WTC11 (cell line): ENCODE measurements around the gene ANKRD30B. TPM values are rescaled to one million over a fixed set of nuclear protein-coding genes. Genes with fewer than 3 reads are reported as not detected.

Source experiments
- ATAC-seq: fragments of 200-7000 bp; cut with Tn5 transposase; 2 replicates; pipeline ENCODE4 v1.10.0; 2021; ENCODE audit warnings: mild to moderate bottlenecking, moderate library complexity
- CTCF ChIA-PET: fragments of 300-600 bp; sonication (Branson Sonifier 250); formaldehyde crosslinking; loops from one replicate; lab custom pipeline; 2021; ENCODE audit warnings: antibody characterized with exemption; lab: Charles Lee
- POLR2A ChIA-PET: fragments of 350-600 bp; sonication (Branson Sonifier 250); formaldehyde crosslinking; loops from one replicate; lab custom pipeline; 2021; ENCODE audit warnings: antibody characterized with exemption; lab: Charles Lee
- DNase-seq: peaks from one replicate; pipeline ENCODE4 v3.0.0; 2021; ENCODE audit warnings: low spot score
- H3K27ac Mint-ChIP-seq: 2 replicates; pipeline ENCODE4 v1.8.0; 2021; ENCODE audit warnings: mixed read lengths
- H3K27me3 Mint-ChIP-seq: 2 replicates; pipeline ENCODE4 v1.8.0; 2021; ENCODE audit warnings: low read depth, mild to moderate bottlenecking, moderate library complexity, mixed read lengths
- H3K36me3 Mint-ChIP-seq: 2 replicates; pipeline ENCODE4 v1.8.0; 2021; ENCODE audit warnings: mixed read lengths
- H3K4me1 Mint-ChIP-seq: 2 replicates; pipeline ENCODE4 v1.8.0; 2022; ENCODE audit warnings: mixed read lengths
- H3K4me3 Mint-ChIP-seq: 2 replicates; pipeline ENCODE4 v1.8.0; 2021; ENCODE audit warnings: mild to moderate bottlenecking, moderate library complexity, mixed read lengths
- H3K9me3 Mint-ChIP-seq: 2 replicates; pipeline ENCODE4 v1.8.0; 2021; ENCODE audit warnings: mixed read lengths
- ELF4 ChIP-seq: sonication (generic); formaldehyde crosslinking; IDR thresholded peaks from 2 replicates; pipeline ENCODE4 v1.8.1; 2022; ENCODE audit warnings: low read depth, mild to moderate bottlenecking, moderate library complexity, missing genetic modification reagents
- FOXP1 ChIP-seq: sonication (generic); formaldehyde crosslinking; IDR thresholded peaks from 2 replicates; pipeline ENCODE4 v1.8.0; 2022; ENCODE audit warnings: missing genetic modification reagents, mild to moderate bottlenecking, moderate library complexity, borderline replicate concordance
- GABPB1 ChIP-seq: sonication (generic); formaldehyde crosslinking; IDR thresholded peaks from 2 replicates; pipeline ENCODE4 v1.8.1; 2023; ENCODE audit warnings: mild to moderate bottlenecking, missing genetic modification reagents
- JAZF1 ChIP-seq: fragments of 250-450 bp; sonication (Bioruptor Pico); IDR thresholded peaks from 2 replicates; pipeline ENCODE4 v1.9.0; 2021; ENCODE audit warnings: moderate library complexity, mild to moderate bottlenecking, inconsistent platforms
- MXD4 ChIP-seq: fragments of 250-450 bp; sonication (Bioruptor Pico); IDR thresholded peaks from 2 replicates; pipeline ENCODE4 v1.8.0; 2021; ENCODE audit warnings: mild to moderate bottlenecking, moderate library complexity, borderline replicate concordance
- NR2C2 ChIP-seq: sonication (generic); formaldehyde crosslinking; IDR thresholded peaks from 2 replicates; pipeline ENCODE4 v1.8.0; 2022; ENCODE audit warnings: mild to moderate bottlenecking, missing genetic modification reagents
- NR3C1 ChIP-seq: sonication (generic); formaldehyde crosslinking; conservative IDR thresholded peaks from 2 replicates; pipeline ENCODE4 v1.8.1; 2023; ENCODE audit warnings: low read depth, mild to moderate bottlenecking, missing genetic modification reagents
- RORB ChIP-seq: fragments of 250-450 bp; sonication (Bioruptor Pico); IDR thresholded peaks from 2 replicates; pipeline ENCODE4 v1.9.0; 2021; ENCODE audit warnings: mild to moderate bottlenecking
- ZNF219 ChIP-seq: sonication (generic); formaldehyde crosslinking; IDR thresholded peaks from 2 replicates; pipeline ENCODE4 v1.8.0; 2023; ENCODE audit warnings: missing genetic modification reagents, mild to moderate bottlenecking, borderline replicate concordance
- ZNF232 ChIP-seq: sonication (generic); formaldehyde crosslinking; IDR thresholded peaks from 2 replicates; pipeline ENCODE4 v1.8.0; 2022; ENCODE audit warnings: mild to moderate bottlenecking, missing genetic modification reagents
- ZNF396 ChIP-seq: fragments of 250-450 bp; sonication (Bioruptor Pico); IDR thresholded peaks from 2 replicates; pipeline ENCODE4 v1.8.0; 2021; ENCODE audit warnings: mild to moderate bottlenecking, moderate library complexity, borderline replicate concordance
- ZNF671 ChIP-seq: fragments of 250-450 bp; sonication (Bioruptor Pico); IDR thresholded peaks from 2 replicates; pipeline ENCODE4 v1.8.0; 2021; ENCODE audit warnings: mild to moderate bottlenecking
- total RNA-seq: library from RNA; stranded (reverse); gene quantifications from 3 replicates; pipeline ENCODE4 v1.2.3, GENCODE V29; 2021
- TF ChIP-seq, protein P1 (sequence below): sonication (generic); formaldehyde crosslinking; IDR thresholded peaks from 2 replicates; pipeline ENCODE4 v1.8.1; 2023; ENCODE audit warnings: mild to moderate bottlenecking, missing genetic modification reagents
- TF ChIP-seq, protein P2 (sequence below): fragments of 250-450 bp; sonication (Bioruptor Pico); IDR thresholded peaks from 2 replicates; pipeline ENCODE4 v1.9.0; 2021; ENCODE audit warnings: mild to moderate bottlenecking, borderline replicate concordance
- TF ChIP-seq, protein P3 (sequence below): sonication (generic); formaldehyde crosslinking; IDR thresholded peaks from 2 replicates; pipeline ENCODE4 v1.8.1; 2022; ENCODE audit warnings: low read depth, missing genetic modification reagents, borderline replicate concordance
- TF ChIP-seq, protein P4 (sequence below): sonication (generic); formaldehyde crosslinking; IDR thresholded peaks from 2 replicates; pipeline ENCODE4 v1.8.1; 2023; ENCODE audit warnings: mild to moderate bottlenecking, missing genetic modification reagents
- TF ChIP-seq, protein P5 (sequence below): sonication (generic); formaldehyde crosslinking; IDR thresholded peaks from 2 replicates; pipeline ENCODE4 v1.8.1; 2023; ENCODE audit warnings: mild to moderate bottlenecking, moderate library complexity, missing genetic modification reagents
- TF ChIP-seq, protein P6 (sequence below): fragments of 250-450 bp; sonication (Bioruptor Pico); IDR thresholded peaks from 2 replicates; pipeline ENCODE4 v1.9.0; 2021; ENCODE audit warnings: moderate library complexity, mild to moderate bottlenecking, inconsistent platforms, borderline replicate concordance

The ANKRD30B gene
- total RNA-seq, 1 experiment from 2014 or later: not detected

DNA sequence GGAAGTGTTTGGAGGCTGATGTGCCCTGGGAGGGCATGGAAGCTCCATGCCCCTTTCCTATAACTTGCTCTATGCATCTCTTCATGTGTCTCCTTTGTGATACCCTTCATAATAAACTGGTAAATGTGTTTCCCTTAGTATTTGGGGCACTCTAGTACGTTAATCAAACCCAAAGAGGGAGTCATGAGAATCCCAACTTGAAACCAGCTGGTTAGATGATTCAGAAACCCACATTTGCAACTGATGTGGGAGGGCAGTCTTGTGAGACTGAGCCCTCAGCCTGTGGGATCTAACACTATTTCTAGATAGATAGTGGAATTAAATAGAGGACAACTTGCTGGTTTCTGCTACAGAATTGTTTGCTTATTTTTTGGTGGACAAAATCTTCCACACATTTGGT, 20.3 kb downstream of the ANKRD30B start:
- DNase-seq (no peak), ATAC-seq (no peak)
- TF ChIP-seq, protein P1, sequence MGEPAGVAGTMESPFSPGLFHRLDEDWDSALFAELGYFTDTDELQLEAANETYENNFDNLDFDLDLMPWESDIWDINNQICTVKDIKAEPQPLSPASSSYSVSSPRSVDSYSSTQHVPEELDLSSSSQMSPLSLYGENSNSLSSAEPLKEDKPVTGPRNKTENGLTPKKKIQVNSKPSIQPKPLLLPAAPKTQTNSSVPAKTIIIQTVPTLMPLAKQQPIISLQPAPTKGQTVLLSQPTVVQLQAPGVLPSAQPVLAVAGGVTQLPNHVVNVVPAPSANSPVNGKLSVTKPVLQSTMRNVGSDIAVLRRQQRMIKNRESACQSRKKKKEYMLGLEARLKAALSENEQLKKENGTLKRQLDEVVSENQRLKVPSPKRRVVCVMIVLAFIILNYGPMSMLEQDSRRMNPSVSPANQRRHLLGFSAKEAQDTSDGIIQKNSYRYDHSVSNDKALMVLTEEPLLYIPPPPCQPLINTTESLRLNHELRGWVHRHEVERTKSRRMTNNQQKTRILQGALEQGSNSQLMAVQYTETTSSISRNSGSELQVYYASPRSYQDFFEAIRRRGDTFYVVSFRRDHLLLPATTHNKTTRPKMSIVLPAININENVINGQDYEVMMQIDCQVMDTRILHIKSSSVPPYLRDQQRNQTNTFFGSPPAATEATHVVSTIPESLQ (CRISPR knock-in tag): no peak
- TF ChIP-seq JAZF1 (CRISPR knock-in tag) (no peak), GABPB1 (CRISPR knock-in tag) (no peak), RORB (no peak), ELF4 (CRISPR knock-in tag) (no peak), ZNF671 (CRISPR knock-in tag) (no peak), MXD4 (CRISPR knock-in tag) (no peak)
- TF ChIP-seq, protein P2, sequence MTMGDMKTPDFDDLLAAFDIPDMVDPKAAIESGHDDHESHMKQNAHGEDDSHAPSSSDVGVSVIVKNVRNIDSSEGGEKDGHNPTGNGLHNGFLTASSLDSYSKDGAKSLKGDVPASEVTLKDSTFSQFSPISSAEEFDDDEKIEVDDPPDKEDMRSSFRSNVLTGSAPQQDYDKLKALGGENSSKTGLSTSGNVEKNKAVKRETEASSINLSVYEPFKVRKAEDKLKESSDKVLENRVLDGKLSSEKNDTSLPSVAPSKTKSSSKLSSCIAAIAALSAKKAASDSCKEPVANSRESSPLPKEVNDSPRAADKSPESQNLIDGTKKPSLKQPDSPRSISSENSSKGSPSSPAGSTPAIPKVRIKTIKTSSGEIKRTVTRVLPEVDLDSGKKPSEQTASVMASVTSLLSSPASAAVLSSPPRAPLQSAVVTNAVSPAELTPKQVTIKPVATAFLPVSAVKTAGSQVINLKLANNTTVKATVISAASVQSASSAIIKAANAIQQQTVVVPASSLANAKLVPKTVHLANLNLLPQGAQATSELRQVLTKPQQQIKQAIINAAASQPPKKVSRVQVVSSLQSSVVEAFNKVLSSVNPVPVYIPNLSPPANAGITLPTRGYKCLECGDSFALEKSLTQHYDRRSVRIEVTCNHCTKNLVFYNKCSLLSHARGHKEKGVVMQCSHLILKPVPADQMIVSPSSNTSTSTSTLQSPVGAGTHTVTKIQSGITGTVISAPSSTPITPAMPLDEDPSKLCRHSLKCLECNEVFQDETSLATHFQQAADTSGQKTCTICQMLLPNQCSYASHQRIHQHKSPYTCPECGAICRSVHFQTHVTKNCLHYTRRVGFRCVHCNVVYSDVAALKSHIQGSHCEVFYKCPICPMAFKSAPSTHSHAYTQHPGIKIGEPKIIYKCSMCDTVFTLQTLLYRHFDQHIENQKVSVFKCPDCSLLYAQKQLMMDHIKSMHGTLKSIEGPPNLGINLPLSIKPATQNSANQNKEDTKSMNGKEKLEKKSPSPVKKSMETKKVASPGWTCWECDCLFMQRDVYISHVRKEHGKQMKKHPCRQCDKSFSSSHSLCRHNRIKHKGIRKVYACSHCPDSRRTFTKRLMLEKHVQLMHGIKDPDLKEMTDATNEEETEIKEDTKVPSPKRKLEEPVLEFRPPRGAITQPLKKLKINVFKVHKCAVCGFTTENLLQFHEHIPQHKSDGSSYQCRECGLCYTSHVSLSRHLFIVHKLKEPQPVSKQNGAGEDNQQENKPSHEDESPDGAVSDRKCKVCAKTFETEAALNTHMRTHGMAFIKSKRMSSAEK: no peak
- TF ChIP-seq, protein P3, sequence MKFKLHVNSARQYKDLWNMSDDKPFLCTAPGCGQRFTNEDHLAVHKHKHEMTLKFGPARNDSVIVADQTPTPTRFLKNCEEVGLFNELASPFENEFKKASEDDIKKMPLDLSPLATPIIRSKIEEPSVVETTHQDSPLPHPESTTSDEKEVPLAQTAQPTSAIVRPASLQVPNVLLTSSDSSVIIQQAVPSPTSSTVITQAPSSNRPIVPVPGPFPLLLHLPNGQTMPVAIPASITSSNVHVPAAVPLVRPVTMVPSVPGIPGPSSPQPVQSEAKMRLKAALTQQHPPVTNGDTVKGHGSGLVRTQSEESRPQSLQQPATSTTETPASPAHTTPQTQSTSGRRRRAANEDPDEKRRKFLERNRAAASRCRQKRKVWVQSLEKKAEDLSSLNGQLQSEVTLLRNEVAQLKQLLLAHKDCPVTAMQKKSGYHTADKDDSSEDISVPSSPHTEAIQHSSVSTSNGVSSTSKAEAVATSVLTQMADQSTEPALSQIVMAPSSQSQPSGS (CRISPR knock-in tag): no peak
- TF ChIP-seq, protein P4, sequence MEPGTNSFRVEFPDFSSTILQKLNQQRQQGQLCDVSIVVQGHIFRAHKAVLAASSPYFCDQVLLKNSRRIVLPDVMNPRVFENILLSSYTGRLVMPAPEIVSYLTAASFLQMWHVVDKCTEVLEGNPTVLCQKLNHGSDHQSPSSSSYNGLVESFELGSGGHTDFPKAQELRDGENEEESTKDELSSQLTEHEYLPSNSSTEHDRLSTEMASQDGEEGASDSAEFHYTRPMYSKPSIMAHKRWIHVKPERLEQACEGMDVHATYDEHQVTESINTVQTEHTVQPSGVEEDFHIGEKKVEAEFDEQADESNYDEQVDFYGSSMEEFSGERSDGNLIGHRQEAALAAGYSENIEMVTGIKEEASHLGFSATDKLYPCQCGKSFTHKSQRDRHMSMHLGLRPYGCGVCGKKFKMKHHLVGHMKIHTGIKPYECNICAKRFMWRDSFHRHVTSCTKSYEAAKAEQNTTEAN (CRISPR knock-in tag): no peak
- TF ChIP-seq, protein P5, sequence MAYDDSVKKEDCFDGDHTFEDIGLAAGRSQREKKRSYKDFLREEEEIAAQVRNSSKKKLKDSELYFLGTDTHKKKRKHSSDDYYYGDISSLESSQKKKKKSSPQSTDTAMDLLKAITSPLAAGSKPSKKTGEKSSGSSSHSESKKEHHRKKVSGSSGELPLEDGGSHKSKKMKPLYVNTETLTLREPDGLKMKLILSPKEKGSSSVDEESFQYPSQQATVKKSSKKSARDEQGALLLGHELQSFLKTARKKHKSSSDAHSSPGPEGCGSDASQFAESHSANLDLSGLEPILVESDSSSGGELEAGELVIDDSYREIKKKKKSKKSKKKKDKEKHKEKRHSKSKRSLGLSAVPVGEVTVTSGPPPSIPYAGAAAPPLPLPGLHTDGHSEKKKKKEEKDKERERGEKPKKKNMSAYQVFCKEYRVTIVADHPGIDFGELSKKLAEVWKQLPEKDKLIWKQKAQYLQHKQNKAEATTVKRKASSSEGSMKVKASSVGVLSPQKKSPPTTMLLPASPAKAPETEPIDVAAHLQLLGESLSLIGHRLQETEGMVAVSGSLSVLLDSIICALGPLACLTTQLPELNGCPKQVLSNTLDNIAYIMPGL (CRISPR knock-in tag): no peak
- TF ChIP-seq, protein P6, sequence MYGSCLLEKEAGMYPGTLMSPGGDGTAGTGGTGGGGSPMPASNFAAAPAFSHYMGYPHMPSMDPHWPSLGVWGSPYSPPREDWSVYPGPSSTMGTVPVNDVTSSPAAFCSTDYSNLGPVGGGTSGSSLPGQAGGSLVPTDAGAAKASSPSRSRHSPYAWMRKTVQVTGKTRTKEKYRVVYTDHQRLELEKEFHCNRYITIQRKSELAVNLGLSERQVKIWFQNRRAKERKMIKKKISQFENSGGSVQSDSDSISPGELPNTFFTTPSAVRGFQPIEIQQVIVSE (CRISPR knock-in tag): no peak
- ChIA-PET CTCF (no interaction called here), POLR2A (no interaction called here)
- Mint-ChIP-seq H3K36me3 (peaks cover 61% of the 10 kb centered on the region), H3K27ac (no peak overlapping the region), H3K27me3 (peaks cover 8% of the 10 kb centered on the region), H3K9me3 (peaks cover 75% of the 10 kb centered on the region), H3K4me1 (no peaks in the 10 kb centered on the region), H3K4me3 (no peak overlapping the region)

DNA sequence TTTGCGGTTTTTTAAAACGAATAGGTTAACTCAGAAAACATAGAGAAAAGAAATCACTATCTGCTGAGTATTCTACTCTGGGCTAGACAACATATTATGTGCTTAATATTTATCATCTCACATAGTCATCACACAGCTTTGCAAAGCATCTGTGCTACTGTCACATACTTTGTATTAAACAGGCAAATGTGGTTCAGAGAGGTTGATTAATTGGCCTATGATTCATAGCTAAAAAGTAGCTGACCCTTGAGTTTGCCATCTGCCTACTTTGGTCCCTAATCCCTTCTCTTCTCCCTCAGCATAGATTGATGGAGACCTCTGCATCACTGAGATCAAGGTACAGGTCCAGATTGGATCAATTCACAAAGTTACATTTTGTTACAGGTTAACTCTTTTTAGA, 21.4 kb downstream of the ANKRD30B start:
- peaks cover 8% of the 10 kb centered on the region for H3K27me3 Mint-ChIP-seq
- H3K9me3 Mint-ChIP-seq: peaks cover 74% of the 10 kb centered on the region
- TF ChIP-seq NR3C1 (CRISPR knock-in tag): no peak
- no peak for TF ChIP-seq ZNF232
- no peak for TF ChIP-seq FOXP1 (CRISPR knock-in tag)
- no peak for TF ChIP-seq NR2C2 (CRISPR knock-in tag)
- no peak for TF ChIP-seq ZNF219 (CRISPR knock-in tag)
- no peak for TF ChIP-seq ZNF396
- no peak overlapping the region for H3K4me3 Mint-ChIP-seq
- H3K36me3 Mint-ChIP-seq: peaks cover 57% of the 10 kb centered on the region
- no peak for ATAC-seq
- ChIA-PET POLR2A (no interaction called here), CTCF (no interaction called here)
- no peak overlapping the region for H3K27ac Mint-ChIP-seq
- H3K4me1 Mint-ChIP-seq: no peaks in the 10 kb centered on the region
- no peak for DNase-seq
